ENCODE measurements around the gene MET. TPM values are rescaled to one million over a fixed set of nuclear protein-coding genes. Genes with fewer than 3 reads are reported as not detected.

Gene MET
- polyA plus RNA-seq, 1 donor = 52.6 TPM

GRCh38 chr7:116782177-116782711, 110.2 kb downstream of the MET start:
- no peak for DNase-seq

GRCh38 chr7:116783666-116784318, 111.8 kb downstream of the MET start:
- DNase-seq = no peak

GRCh38 chr7:116784647-116785046, 112.7 kb downstream of the MET start:
- no peak for DNase-seq

GRCh38 chr7:116785843-116786242, 113.8 kb downstream of the MET start:
- DNase-seq = no peak

DNA sequence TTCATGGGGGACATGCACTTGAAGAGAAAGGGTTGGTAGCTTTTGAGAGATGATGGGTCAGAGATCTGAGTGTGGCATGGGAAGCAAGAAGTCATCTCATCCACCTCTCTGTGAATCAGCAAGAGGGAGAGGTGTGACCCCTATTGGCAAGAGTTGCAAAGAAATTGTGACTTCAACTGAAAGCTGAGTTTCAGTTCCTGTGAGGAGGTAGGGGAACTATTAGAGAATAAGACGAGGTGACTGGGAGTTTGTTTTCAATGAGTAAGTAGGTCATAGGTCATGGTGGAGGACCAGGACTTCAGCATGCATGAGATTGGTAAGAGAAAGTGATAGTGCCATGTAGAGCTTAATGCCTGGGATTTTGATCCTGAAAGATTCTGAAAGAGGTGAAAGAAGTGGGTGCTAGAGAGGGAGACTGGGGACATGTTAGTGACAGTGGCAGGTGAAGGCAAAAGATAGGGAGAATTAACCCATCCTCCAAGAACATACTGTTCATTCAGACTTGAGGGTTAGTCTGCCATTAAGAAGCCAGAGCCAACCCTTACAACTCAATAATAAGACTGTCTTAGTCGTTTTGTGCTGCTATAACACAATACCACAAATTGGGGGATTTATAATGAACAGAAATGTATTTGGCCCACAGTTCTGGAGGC, 114.9 kb downstream of the MET start:
- no peak for DNase-seq

DNA sequence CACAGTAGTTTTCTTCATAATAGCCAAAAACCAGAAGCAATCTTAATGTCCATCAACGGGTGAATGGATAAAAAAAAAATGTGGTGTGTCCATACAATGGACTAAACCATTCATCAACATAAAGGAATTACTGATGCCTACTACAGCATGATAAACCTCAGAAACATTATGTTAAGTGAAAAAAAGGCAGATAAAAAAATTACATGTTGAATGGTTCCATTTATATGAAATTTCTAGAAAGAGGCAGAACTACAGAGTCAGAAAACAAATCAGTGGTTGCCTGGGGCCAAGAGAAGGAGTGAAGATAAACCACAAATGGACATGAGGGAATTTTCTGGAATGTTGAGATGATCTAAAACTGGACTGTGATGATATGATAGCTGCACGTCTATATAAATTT, 115.9 kb downstream of the MET start:
- no peak for DNase-seq

DNA sequence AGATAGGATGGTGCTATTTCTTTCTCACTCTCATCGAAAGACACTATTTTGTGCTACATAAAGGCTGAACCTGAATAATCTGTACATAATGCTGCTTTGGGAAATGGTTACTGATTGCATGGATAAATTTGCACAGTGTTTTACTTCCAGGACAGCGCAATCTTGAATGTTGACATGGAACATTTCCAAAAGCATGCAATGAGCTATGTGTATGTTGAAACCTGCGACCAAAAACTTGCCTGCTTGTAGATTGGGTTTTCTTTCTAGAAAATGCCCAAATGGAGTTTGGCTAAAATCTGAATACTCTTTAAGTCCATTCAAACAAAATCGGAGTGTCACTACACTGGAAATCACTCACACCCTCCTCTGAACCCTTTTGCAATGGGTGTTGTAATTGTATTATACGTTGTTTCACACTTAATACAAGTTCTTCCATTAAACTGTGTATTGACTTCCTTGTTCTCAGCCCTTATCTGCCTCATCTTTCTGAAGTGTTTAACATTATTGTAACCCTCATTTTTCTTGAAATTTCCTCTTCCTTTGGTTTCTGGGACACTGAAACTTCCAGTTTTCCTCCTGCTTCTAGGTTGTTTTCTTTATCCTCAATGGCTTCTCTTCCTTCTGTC, 116.7 kb downstream of the MET start:
- no peak for DNase-seq

DNA sequence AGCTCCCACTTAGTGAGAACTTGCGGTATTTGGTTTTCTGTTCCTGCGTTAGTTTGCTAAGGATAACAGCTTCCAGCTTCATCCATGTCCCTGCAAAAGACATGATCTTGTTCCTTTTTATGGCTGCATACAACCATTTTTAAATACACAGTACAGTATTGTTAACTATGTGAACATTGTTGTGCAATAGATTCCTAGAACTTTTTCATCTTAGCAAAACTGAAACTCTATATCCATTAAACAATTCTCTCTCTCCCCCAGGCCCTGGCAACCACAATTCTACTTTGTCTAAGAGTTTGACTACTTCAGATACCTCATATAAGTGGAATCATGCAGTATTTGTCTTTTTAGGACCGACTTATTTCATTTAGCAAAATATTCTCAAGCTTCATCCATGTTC, 118.0 kb downstream of the MET start:
- no peak for DNase-seq

DNA sequence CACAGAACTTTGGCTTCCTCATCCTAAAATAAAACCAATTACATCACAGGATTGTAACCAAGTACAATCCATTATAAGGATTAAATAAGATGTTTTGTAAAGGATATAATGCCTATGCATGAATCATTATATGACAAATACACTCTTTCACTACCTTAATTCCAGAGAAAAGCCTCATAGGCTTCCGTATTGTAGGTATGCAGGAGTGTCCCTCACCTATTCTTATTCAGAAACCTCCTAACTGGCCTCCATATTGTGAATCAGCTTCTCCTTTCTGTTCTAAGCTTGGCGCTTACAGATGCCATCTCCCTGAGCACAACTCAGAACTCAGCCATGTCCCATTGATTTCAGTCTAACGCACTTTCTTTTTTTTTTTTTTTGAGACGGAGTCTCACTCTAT, 120.8 kb downstream of the MET start:
- no peak for DNase-seq

- DNase-seq = no peak
These were observed 121.9 kb downstream of the MET start for GRCh38 chr7:116793795-116794340.

GRCh38 chr7:116796471-116796870, 124.5 kb downstream of the MET start:
- no peak for DNase-seq

DNA sequence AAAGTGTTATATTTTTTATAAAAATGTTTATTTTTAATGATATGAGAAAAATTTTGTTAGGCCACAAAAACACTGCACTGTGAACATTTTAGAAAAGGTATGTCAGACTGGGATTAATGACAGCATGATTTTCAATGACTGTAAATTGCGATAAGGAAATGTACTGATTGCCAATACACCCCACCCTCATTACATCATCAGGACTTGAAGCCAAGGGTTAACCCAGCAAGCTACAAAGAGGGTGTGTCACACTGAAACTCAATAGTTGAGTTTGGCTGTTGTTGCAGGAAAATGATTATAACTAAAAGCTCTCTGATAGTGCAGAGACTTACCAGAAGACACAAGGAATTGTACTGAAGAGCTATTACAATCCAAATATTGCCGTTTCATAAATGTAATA, 125.6 kb downstream of the MET start:
- no peak for DNase-seq

DNA sequence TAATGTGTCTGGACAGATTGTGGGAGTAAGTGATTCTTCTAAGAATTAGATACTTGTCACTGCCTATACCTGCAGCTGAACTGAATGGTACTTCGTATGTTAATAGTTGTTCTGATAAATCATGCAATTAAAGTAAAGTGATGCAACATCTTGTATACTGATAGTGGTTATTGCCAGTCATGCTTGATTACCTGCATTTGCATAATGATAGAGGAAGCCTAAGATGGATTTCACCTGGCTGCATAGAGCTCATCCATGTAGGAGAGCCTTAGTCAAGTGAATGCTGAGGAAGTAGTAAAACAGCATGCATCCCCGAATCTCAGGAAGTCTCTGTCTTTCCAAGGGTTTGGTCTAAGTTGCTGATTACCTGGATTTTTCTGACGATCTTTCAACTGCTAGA, 126.2 kb downstream of the MET start:
- no peak for DNase-seq

GRCh38 chr7:116799916-116800315, 127.9 kb downstream of the MET start:
- no peak for DNase-seq

GRCh38 chr7:116800594-116800993, 128.6 kb downstream of the MET start:
- DNase-seq = no peak

DNA sequence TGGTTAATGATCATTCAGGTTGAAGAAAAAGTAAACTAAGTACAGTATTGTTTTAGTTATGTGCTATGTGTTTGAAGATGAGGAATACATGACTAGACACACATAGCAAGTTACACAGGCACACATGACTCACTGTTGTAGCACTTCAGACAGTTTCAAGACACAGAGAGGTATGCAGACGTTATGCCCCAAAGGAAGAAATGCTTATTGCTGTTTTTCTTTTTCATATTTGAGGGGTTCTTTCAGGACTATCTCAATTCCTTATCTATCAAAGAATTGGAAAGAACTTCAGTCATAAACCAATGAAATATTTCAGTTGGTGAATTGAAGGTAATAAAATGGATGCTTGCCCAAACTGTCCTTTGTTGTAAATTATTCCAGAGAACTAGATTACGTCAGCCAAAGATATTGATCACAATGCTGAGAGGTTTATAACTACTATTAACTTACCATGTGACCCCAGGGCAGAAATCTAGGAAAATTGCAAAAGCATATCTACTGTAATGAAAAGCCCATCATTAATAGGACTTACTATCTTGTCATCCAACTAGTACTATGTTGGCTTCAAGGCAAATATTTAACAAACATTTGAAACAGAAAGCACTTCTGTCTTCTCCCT, 129.2 kb downstream of the MET start:
- no peak for DNase-seq

GRCh38 chr7:116802144-116802745, 130.2 kb downstream of the MET start:
- DNase-seq = no peak

DNA sequence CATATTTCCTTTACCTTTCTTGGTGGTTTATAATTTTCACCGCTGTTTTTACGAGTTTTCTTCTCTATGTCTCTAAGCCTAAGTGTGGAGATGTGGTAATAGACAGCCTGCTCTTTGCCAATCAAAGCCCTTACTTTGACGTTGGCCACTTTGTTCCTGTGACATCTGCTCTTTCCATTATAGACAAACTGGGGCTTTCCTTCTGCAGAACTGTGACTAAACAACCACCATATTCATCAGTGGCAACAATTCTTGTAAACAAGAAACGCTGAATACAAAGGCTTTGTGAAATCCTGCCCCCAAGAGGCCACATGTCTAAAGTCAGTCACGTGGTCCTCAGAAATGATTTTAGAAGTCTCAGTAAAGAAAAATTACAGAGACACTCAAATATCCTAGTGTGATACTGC, 130.8 kb downstream of the MET start:
- no peak for DNase-seq

GRCh38 chr7:116804471-116804870, 132.5 kb downstream of the MET start:
- DNase-seq = no peak

DNA sequence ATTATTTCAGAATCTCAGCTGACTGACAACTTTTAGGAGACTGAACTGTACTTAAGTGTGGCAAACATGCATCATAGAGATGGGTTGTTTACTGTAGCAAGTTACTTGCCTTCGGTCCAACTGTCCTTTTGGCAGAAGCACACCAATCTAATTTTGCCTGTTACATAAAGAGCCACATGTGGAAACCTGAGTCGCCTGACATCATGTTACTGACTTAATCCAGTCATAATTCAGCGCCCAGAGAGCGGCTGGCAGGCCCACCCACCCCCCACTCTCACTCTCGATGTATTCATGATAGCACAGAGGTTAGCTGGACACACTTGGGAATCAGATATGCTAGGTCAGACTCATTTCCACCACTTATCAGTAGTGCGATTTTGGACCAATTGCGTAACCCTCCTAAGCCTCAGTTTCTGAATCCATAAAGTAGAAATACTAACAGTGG, 133.1 kb downstream of the MET start:
- DNase-seq = no peak

DNA sequence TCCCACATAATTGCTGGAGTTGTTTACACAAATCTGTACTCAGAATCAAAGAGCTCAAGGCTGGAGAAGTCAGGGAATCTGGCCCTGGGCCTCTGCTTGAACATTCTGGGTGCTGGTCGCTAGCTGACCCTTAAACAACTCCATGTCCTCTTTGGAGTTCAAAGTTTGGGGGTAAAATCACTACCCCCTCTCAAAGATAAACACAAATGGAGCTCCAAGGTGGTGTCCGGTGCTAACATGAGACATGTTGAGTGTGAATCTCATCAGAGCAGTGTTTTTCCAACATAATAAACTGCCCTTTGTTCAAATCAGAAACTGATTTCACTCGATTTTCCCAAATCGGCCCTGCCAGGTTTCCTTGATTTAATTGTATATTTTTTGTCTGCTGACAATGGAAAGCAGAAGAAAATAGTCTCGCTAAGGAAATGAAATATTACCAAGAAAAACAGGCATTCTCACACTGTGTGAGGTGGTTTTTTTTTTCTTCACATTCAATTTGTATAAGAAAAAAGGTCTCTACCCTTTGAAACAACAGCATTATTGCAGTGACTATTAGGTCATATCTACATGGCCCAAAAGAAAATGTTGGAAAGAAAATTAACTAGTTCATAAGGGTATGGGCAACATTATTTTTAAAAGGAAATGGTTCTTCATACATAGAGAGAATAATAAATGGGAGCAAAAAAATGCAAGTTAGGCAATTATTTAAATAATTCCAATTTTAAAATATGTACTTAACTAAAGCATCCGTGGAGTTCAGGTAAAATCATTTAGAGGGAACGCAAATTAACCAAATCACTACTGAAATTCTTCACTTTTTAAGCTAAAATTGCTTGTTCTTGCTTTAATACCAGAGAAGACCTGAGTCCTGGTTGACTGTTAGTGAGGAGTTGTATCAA, 134.3 kb downstream of the MET start:
- DNase-seq = no peak
